Glutamatergic neuron (in vitro differentiated cells): Measurements from ENCODE around the gene CEP164. TPM values are rescaled to one million over a fixed set of nuclear protein-coding genes. Genes with fewer than 3 reads are reported as not detected.

Experiments used
- DNase-seq: peaks from one replicate; pipeline ENCODE4 v3.0.0; 2022
- H3K27ac Mint-ChIP-seq: one replicate; pipeline ENCODE4 v1.8.0; 2020; ENCODE audit warnings: mild to moderate bottlenecking, mixed read lengths, inconsistent platforms; ENCODE audit not compliant: unreplicated experiment
- H3K27me3 Mint-ChIP-seq: one replicate; pipeline ENCODE4 v1.8.0; 2020; ENCODE audit warnings: mild to moderate bottlenecking, moderate library complexity, mixed read lengths, inconsistent platforms; ENCODE audit not compliant: unreplicated experiment
- H3K36me3 Mint-ChIP-seq: one replicate; pipeline ENCODE4 v1.8.0; 2020; ENCODE audit warnings: mild to moderate bottlenecking, mixed read lengths, inconsistent platforms; ENCODE audit not compliant: unreplicated experiment
- H3K4me1 Mint-ChIP-seq: one replicate; pipeline ENCODE4 v1.8.0; 2020; ENCODE audit warnings: mild to moderate bottlenecking, low read depth, mixed read lengths, inconsistent platforms; ENCODE audit not compliant: unreplicated experiment
- H3K4me3 Mint-ChIP-seq: one replicate; pipeline ENCODE4 v1.8.0; 2020; ENCODE audit warnings: mild to moderate bottlenecking, mixed read lengths, inconsistent platforms; ENCODE audit not compliant: unreplicated experiment
- H3K9me3 Mint-ChIP-seq: one replicate; pipeline ENCODE4 v1.8.0; 2020; ENCODE audit warnings: mild to moderate bottlenecking, moderate library complexity, mixed read lengths, inconsistent platforms; ENCODE audit not compliant: unreplicated experiment
- total RNA-seq: library from RNA; stranded (reverse); fragmentation: NEBNext Ultra II Directional; extraction: Animal tissue kit (Norgen Biotek cat#: 25700); gene quantifications from one replicate; pipeline ENCODE4 v1.2.1, GENCODE V29; 2021; ENCODE audit not compliant: unreplicated experiment
- TF ChIP-seq, protein P1 (sequence below): fragments of 200-600 bp; sonication (generic); IDR thresholded peaks from one replicate; pipeline ENCODE4 v1.5.0; 2021; ENCODE audit not compliant: partially characterized antibody, unreplicated experiment

CEP164 gene
- total RNA-seq, 1 donor from 2014 or later = 27.1 TPM

DNA sequence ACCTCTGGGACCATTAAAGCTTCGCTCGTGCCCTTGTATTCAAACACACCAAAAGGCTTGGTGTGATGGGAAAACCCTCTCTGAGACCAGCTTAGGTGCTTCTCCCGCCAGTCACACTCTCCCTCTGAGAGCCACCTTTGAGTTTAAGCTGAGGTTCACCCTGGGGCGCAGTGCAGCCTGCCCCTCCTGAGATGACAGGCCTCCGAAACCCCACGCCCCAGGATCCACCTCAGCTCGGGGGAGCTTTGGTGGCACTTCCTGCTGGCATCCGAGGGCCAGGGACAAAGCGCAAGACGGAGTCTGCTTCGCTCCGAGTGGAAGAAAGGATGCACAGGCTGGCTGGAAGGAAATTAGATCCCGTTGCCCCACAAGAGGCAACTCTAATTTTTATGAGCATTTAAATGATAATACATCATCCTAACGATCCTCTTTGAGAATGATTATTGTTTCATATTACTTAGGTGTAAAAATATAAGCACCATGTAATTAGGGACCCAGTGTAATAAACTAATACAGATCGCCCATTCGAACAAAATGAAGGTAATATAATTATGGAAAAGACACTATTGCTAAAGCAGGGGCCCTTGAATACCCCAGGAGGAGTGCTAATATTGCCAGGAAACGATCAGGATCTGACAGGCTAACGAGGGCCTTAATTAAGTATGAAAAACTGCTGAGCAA, 134.7 kb downstream of the CEP164 start:
- Mint-ChIP-seq H3K9me3 (peaks cover 3% of the 10 kb centered on the region), H3K27me3 (peaks cover 10% of the 10 kb centered on the region), H3K27ac (no peak overlapping the region), H3K36me3 (peaks cover 8% of the 10 kb centered on the region), H3K4me3 (no peak overlapping the region), H3K4me1 (peaks cover 3% of the 10 kb centered on the region)
- TF ChIP-seq, protein P1, sequence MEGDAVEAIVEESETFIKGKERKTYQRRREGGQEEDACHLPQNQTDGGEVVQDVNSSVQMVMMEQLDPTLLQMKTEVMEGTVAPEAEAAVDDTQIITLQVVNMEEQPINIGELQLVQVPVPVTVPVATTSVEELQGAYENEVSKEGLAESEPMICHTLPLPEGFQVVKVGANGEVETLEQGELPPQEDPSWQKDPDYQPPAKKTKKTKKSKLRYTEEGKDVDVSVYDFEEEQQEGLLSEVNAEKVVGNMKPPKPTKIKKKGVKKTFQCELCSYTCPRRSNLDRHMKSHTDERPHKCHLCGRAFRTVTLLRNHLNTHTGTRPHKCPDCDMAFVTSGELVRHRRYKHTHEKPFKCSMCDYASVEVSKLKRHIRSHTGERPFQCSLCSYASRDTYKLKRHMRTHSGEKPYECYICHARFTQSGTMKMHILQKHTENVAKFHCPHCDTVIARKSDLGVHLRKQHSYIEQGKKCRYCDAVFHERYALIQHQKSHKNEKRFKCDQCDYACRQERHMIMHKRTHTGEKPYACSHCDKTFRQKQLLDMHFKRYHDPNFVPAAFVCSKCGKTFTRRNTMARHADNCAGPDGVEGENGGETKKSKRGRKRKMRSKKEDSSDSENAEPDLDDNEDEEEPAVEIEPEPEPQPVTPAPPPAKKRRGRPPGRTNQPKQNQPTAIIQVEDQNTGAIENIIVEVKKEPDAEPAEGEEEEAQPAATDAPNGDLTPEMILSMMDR = no peak
- no peak for DNase-seq

DNA sequence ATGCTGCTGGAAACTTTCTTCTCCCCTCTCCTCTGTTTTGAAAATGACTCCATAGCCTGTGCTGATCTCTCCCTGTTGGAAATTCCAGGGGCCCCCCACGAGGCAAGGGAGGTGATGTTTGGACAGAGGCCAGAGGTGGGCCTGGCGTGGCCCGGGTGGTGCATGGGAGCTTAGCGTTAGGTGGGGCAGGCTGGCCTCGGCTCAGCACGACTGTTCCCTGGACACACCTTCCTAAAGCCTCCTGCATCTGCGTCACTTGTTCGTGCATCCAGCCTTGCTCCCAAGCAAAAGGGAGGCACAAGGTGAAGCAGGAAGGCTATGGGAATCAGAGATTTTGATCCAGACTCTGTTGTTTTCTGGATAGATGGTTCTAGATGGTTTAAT, 135.2 kb downstream of the CEP164 start:
- Mint-ChIP-seq H3K36me3 (peaks cover 8% of the 10 kb centered on the region), H3K4me3 (no peak overlapping the region), H3K9me3 (peaks cover 3% of the 10 kb centered on the region), H3K4me1 (peaks cover 3% of the 10 kb centered on the region), H3K27ac (no peak overlapping the region), H3K27me3 (peaks cover 10% of the 10 kb centered on the region)
- DNase-seq = no peak
- TF ChIP-seq, protein P1 = no peak

Other genes with a start within 250 kb of the CEP164 start
- 22.2 TPM for gene SIK3, start 229.4 kb upstream of the CEP164 start, total RNA-seq
- gene PAFAH1B2, start 183.6 kb upstream of the CEP164 start, total RNA-seq = 161 TPM
- 23.6 TPM for gene SIDT2, start 149.1 kb upstream of the CEP164 start, total RNA-seq
- 6.1 TPM for gene TAGLN, start 128.5 kb upstream of the CEP164 start, total RNA-seq
- 109 TPM for gene PCSK7, start 95.8 kb upstream of the CEP164 start, total RNA-seq
- 43.0 TPM for gene RNF214, start 95.2 kb upstream of the CEP164 start, total RNA-seq
- 18.1 TPM for gene BACE1-AS, start 36.5 kb upstream of the CEP164 start, total RNA-seq
- gene BACE1, start 11.6 kb upstream of the CEP164 start, total RNA-seq = 47.4 TPM